Heart left ventricle (tissue), 16 donors: ENCODE results near the gene LIAS. TPM values are rescaled to one million over a fixed set of nuclear protein-coding genes. Genes with fewer than 3 reads are reported as not detected.
"Not testable (repeated sequence)": the region's sequence is repeated elsewhere in the genome, so short reads cannot be mapped to it uniquely, and the experiment has no call there.

ENCODE experiments used
- ATAC-seq, 4 donors: fragments of 200-7000 bp; cut with Tn5 transposase; one replicate each; pipeline ENCODE4 v1.9.1; 2020 to 2022; ENCODE audit warnings: moderate library complexity in 4 of 4, mild to moderate bottlenecking in 3 of 4, moderate number of reproducible peaks in 1 of 4
- DNase-seq, 5 donors: peaks; one replicate each; pipeline ENCODE4 v3.0.0-alpha.2; 2020
- H3K27ac ChIP-seq, 12 donors: fragments of 200-600 bp; sonication (generic) in 4 of 12; one replicate each; pipeline versions ENCODE4 v1.5.0 to v1.8.0; 2016 to 2022; ENCODE audit warnings: mild to moderate bottlenecking in 2 of 12
- H3K27me3 ChIP-seq, 9 donors: fragments of 200-600 bp; sonication (generic) in 2 of 9; one replicate each; pipeline versions ENCODE4 v1.5.1 to v1.8.0; 2016 to 2022; ENCODE audit warnings: mild to moderate bottlenecking in 3 of 9
- H3K36me3 ChIP-seq, 9 donors: fragments of 200-600 bp; sonication (generic) in 2 of 9; one replicate each; pipeline versions ENCODE4 v1.5.0 to v1.8.0; 2018 to 2022; ENCODE audit warnings: mild to moderate bottlenecking in 2 of 9
- H3K4me1 ChIP-seq, 12 donors: fragments of 200-600 bp; sonication (generic) in 4 of 12; one replicate each; pipeline versions ENCODE4 v1.5.0 to v1.8.0; 2016 to 2022; ENCODE audit warnings: mild to moderate bottlenecking in 3 of 12
- H3K4me3 ChIP-seq, 12 donors: fragments of 200-600 bp; sonication (generic) in 4 of 12; one replicate each; pipeline versions ENCODE4 v1.5.0 to v1.8.0; 2017 to 2022; ENCODE audit warnings: mild to moderate bottlenecking in 9 of 12, moderate library complexity in 4 of 12
- H3K9me3 ChIP-seq, 12 donors: fragments of 200-600 bp; sonication (generic) in 4 of 12; one replicate each; pipeline versions ENCODE4 v1.5.0 to v1.8.0; 2016 to 2022; ENCODE audit warnings: mild to moderate bottlenecking in 1 of 12
- POLR2A ChIP-seq, 2 donors: fragments of 450-650 bp; IDR thresholded peaks; one replicate each; pipeline ENCODE4 v1.6.1; 2017; ENCODE audit warnings: antibody characterized with exemption in 2 of 2, mild to moderate bottlenecking in 2 of 2, moderate library complexity in 2 of 2
- WGBS, 4 donors: extraction: QIAGEN DNeasy Blood & Tissue Kit in 2 of 4; methylation state at CpG; one replicate each; pipeline versions ENCODE4 v1.1.5 to v1.1.7; 2013 to 2018; 5-methylcytosine and 5-hydroxymethylcytosine counted together
- intact Hi-C, 10 donors: fragments of 100-400 bp; cut with DNase I; formaldehyde crosslinking; loops; one replicate each; pipeline versions ENCODE4 v1.11.1 to v1.14.2; 2022
- polyA plus RNA-seq, 2 donors: library from polyadenylated mRNA; stranded (reverse); fragments of 200-250 nt; gene quantifications; one replicate each; pipeline ENCODE4 v1.2.3, GENCODE V29; 2013
- total RNA-seq, 9 donors: library from RNA; depleted of rRNA in 2 of 9; stranded (reverse); fragments of >200 nt in 2 of 9; fragmentation: NEBNext Ultra II Directional in 3 of 9; extraction: Animal tissue kit (Norgen Biotek cat#: 25700) in 3 of 9; gene quantifications; one replicate each; pipeline versions ENCODE4 v1.1.0 to v1.2.4, GENCODE V29; 2016 to 2023
- TF ChIP-seq, protein P1 (sequence below), 12 donors: fragments of 200-600 bp; sonication (generic) in 4 of 12; IDR thresholded peaks; one replicate each; pipeline versions ENCODE4 v1.5.0 to v1.8.0; 2018 to 2022; ENCODE audit warnings: antibody characterized with exemption in 12 of 12, mild to moderate bottlenecking in 5 of 12
- donor health status: ischemic (EF 13 %, LVEDD 7.1; RV severe dilation, severe dysfunction).
- donor health status: healthy with polysubstance abuse.
- donor health status: DM: no; HTN: yes; CAD: no.
- donor health status: DM: no; HTN: no; CAD: no.
- donor health status: ischemic (EF 25% LVEDD 6.9; RV normal size, moderate dysfunction).
- donor health status: ischemic (EF 25% LVEDD 5.7; RV mildly dilated, moderate dysfunction).
- donor health status: healthy.
- donor health status: DM: yes; HTN: yes; CAD: no.
- donor health status: ischemic (EF 35%, LVEDD 5.7; RV mildly dilated, moderate dysfunction).
- donor health status: nonischemic (EF 11% LVEDD 7.7; RV severe dilation, severe dysfunction).
- donor health status: DM: yes; HTN: yes; CAD: no.
- donor health status: PGD.
- donor health status: ischemic (EF 29% LVEDD 5.4; RV normal size, mild dysfunction).
- donor health status: nonischemic (EF 23%, LVEDD 6.1; RV moderate dilation, normal function).

LIAS gene
- total and polyA plus RNA-seq, 11 donors = 15.8 to 34.4 (median 20.2) TPM

DNA sequence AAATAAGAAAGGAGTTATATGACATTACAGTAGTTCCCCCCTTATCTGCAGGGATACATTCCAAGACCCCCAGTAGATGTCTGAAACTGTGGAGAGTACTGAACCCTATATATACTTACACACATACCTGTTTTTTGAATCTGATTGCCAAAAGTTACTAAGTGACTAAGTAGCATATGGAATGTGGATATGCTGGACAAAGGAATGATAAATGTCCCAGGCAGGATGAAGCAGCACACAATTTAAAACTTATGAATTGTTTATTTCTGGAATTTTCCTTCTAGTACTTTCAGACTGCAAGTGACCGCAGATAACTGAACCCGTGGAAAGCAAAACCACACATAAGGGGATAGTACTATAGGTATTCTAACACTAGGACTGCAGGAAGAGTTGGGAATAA is 45.7 kb downstream of the LIAS start:
- Histone ChIP-seq H3K4me3 (no peak overlapping the region), H3K4me1 (peaks cover 0 to 3% (median 0%) of the 10 kb centered on the region in 12 donors), H3K9me3 (no peaks in the 10 kb centered on the region), H3K27ac (no peak overlapping the region), H3K27me3 (no peaks in the 10 kb centered on the region), H3K36me3 (peaks cover 0 to 100% (median 95%) of the 10 kb centered on the region in 9 donors)
- TF ChIP-seq, protein P1, sequence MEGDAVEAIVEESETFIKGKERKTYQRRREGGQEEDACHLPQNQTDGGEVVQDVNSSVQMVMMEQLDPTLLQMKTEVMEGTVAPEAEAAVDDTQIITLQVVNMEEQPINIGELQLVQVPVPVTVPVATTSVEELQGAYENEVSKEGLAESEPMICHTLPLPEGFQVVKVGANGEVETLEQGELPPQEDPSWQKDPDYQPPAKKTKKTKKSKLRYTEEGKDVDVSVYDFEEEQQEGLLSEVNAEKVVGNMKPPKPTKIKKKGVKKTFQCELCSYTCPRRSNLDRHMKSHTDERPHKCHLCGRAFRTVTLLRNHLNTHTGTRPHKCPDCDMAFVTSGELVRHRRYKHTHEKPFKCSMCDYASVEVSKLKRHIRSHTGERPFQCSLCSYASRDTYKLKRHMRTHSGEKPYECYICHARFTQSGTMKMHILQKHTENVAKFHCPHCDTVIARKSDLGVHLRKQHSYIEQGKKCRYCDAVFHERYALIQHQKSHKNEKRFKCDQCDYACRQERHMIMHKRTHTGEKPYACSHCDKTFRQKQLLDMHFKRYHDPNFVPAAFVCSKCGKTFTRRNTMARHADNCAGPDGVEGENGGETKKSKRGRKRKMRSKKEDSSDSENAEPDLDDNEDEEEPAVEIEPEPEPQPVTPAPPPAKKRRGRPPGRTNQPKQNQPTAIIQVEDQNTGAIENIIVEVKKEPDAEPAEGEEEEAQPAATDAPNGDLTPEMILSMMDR (IDR thresholded peaks at IDR 0.05) = no peak
- TF ChIP-seq POLR2A (IDR thresholded peaks at IDR 0.05) = no peak
- ATAC-seq = no peak
- no peak for DNase-seq
- intact Hi-C loops = no loop called here
- 93 to 98% (median 96%) methylated on average over 2 of the region's 2 CpGs for WGBS, 4 donors

DNA sequence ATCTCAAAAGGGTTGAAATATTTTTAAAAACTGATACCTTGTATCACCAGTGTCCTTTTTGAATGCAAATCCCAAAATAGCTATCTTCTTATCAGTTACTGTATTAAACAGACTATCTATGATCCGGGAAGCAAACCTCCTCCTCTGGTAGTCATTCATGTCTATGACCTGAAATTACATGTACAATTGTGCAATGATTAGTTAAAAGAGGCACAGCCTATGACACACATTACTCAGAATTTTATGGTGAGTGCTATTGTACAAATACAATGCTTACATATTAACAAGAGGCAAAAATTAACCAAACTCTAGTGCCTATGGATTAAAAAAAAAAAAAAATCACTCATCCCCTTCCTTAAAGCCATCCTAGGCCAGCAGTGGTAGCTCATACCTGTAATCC is 46.7 kb downstream of the LIAS start:
- DNase-seq (no peak), ATAC-seq (no peak)
- Histone ChIP-seq H3K9me3 (no peaks in the 10 kb centered on the region), H3K36me3 (peaks cover 0 to 100% (median 97%) of the 10 kb centered on the region in 9 donors), H3K27me3 (no peaks in the 10 kb centered on the region), H3K4me3 (no peak overlapping the region), H3K27ac (no peak overlapping the region), H3K4me1 (peaks cover 0 to 3% (median 0%) of the 10 kb centered on the region in 12 donors)
- WGBS, 4 donors = 44 to 58% (median 52%) methylated on average over 1 of the region's 1 CpG
- intact Hi-C loops = no loop called here
- TF ChIP-seq, protein P1 (IDR thresholded peaks at IDR 0.05) = no peak
- no peak for TF ChIP-seq POLR2A (IDR thresholded peaks at IDR 0.05)

- WGBS, 4 donors = 93 to 96% (median 95%) methylated on average over 5 of the region's 5 CpGs
Observed at GRCh38 chr4:39510348-39510929, 51.6 kb downstream of the LIAS start.

GRCh38 chr4:39514266-39514665 is 55.4 kb downstream of the LIAS start:
- DNase-seq, H3K4me1 ChIP-seq, ATAC-seq, H3K4me3 ChIP-seq, H3K9me3 ChIP-seq, intact Hi-C loops, H3K27ac ChIP-seq, H3K27me3 ChIP-seq: not testable (repeated sequence)
- 93 to 100% (median 98%) methylated on average over 1 of the region's 1 CpG for WGBS, 4 donors
- peaks cover 0 to 89% (median 67%) of the 10 kb centered on the region in 9 donors for H3K36me3 ChIP-seq

More at GRCh38 chr4:39510348-39510929, 51.6 kb downstream of the LIAS start:
- DNase-seq (no peak), ATAC-seq (no peak)
- Histone ChIP-seq H3K9me3 (no peaks in the 10 kb centered on the region), H3K27me3 (no peaks in the 10 kb centered on the region), H3K4me3 (no peak overlapping the region), H3K36me3 (peaks cover 0 to 94% (median 87%) of the 10 kb centered on the region in 9 donors), H3K27ac (no peak overlapping the region), H3K4me1 (peaks cover 0 to 3% (median 0%) of the 10 kb centered on the region in 12 donors)
- TF ChIP-seq, protein P1 (IDR thresholded peaks at IDR 0.05) = no peak
- no peak for TF ChIP-seq POLR2A (IDR thresholded peaks at IDR 0.05)
- intact Hi-C loops = no loop called here
